Left renal pelvis (tissue), 4 donors: ENCODE measurements around the gene NIPAL3. TPM values are rescaled to one million over a fixed set of nuclear protein-coding genes. Genes with fewer than 3 reads are reported as not detected.

ENCODE experiments used
- DNase-seq, 4 donors: peaks; one replicate each; pipeline ENCODE4 v3.0.0-alpha.2; 2013; ENCODE audit warnings: low read depth in 4 of 4, low spot score in 3 of 4
- polyA plus RNA-seq, 4 donors: library from polyadenylated mRNA; unstranded; fragments of 120-200 nt; gene quantifications; one replicate each; pipeline ENCODE4 v1.2.1, GENCODE V29; 2013; ENCODE audit not compliant: insufficient read length in 4 of 4

Gene NIPAL3
- polyA plus RNA-seq, 4 donors: 17.3 to 23.4 (median 21.5) TPM

GRCh38 chr1:24390924-24391782 lies 24.4 kb upstream of the NIPAL3 start:
- peak in 2 of 4 donors; percentile 49 to 51 for DNase-seq

- no peak for DNase-seq
These were observed 23.6 kb upstream of the NIPAL3 start for GRCh38 chr1:24391882-24392603.

DNA sequence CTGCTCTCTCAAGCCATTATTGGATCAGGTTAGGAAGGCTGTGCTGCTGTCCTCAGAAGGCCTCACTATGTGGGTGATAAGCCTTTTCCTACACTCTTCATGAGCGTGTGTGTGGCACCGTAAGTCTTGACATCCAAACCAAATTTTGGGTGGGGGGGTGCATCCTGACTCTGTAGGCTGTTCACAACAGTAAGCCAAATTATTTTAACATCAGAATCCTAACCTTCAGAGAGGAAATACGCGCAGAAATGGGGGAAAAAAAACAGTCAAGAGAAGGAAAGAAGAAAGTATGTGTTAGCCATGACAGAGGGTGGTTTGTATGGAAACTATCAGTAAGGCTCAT lies 23.0 kb upstream of the NIPAL3 start:
- DNase-seq: no peak

DNA sequence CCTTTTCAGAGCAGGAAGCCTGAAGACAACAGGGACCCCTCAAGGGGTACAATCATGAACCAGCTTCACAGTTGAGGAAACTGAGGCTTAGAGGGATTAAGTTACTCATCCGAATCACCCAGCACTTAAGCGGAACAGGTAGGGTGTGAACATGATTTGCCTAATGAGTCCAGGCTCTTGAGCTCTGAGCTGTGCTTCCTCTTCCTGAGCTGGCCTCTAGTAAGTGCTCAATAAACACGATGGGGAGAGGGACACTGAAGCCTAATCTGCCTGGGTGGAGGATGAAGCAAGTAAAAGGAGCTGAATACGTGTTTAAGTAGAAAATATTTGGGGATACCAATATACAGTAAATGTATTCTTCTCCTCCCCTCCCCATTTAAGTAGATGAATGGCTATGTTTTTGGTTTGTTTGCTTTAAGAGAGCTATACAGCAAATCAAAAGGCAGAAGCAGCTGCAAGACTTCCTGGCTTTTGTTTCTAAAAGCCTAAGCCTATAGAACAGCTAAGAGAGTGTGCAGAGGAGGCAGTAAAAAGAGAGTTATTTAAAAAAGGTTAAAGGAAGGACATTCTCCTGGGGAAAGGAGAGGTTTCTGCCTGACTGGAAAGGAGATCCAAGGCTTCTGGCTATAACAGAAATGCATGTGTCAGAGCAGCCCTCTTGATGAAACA lies 22.5 kb upstream of the NIPAL3 start:
- DNase-seq: no peak

- DNase-seq: no peak
These were observed 21.7 kb upstream of the NIPAL3 start for GRCh38 chr1:24393892-24394291.

DNA sequence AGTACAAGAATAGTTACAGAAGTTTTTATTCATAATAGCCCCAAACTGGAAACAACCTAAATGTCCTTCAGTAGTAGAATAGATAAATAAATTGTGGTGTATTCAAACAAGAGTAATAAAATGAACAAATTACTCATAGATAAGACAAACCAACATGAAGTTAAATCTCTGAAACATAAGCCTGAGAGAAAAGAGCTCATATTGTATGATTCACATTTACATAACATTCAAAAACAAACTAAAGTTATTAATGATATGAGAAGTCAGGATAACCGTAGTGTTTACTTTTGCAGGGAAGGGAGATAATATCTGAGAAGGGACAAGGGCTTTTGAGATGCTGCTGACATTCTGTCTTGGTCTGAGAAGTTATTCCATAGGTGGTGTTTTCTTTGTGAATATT lies 15.5 kb upstream of the NIPAL3 start:
- DNase-seq: no peak

- no peak for DNase-seq
These were observed 11.8 kb upstream of the NIPAL3 start for GRCh38 chr1:24403806-24404205.

DNA sequence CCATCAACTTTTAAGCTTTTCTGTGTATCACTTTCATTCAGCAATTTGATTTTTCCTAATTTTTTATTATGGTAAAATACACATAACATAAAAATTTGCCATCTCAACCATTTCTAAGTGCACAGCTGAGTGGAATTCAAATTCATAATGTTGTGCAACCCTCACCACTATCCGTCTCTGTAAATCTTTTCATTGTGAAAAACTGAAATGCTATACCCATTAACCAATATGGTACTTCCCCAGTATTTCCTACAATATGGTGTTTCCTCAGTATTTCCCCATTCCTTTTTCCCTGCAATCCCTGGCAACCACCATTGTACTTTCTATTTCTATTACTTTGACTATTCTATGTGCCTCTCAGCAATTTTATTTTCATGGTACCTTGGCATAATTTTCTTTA lies 8.8 kb upstream of the NIPAL3 start:
- no peak for DNase-seq

DNA sequence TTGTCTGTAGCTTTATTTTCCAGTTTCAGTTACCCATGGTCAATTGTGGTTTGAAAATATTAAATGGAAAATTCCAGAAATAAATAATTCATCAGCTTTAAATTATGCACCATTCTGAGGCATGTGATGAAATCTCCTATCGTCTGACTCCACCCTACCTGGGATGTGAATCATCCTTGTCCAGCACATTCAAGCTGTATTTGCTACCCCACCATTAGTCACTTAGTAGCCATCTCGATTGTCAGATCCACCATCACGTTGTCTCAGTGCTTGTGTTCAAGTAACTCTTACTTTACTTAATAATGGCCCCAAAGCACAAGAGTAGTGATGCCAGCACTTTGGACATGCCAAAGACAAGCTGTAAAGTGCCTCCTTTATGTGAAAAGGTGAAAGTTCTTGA lies 6.1 kb upstream of the NIPAL3 start:
- no peak for DNase-seq

DNA sequence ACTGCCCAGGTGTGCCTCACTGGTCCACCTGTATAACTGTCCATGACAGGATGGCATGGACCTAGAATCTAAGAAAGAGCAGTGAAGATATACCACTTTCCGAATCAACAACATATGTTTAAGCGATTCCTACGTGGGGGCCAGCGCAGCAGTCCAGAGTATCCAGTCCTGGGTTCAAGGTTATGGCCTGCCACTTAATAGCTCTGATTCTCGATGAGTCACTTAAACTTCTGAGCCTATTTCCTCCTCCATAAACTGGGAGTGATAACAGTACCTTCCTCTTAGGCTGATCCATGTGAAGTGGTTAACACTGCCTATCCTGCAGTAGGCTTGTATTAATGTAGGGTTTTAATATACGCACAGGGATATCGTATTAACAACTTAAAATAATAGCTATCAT lies 4.9 kb upstream of the NIPAL3 start:
- no peak for DNase-seq

- no peak for DNase-seq
These were observed 3.6 kb upstream of the NIPAL3 start for GRCh38 chr1:24411963-24412362.

DNA sequence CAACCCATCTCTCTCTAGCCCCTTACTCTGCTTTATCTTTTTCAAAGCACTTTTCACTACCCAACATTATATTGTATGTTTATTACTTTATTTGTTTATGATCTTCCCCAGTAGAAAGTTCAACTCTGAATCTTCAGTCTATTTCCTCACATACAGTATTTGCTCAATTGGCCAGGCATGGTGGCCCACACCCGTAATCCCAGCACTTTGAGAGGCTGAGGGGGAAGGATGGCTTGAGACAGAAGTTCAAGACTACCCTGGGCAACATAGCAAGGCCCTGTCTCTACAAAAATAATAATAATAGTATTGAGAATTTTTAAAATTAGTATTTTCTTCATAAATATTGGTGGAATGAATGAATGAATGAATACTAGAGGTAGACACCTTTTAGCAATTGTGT lies 3.2 kb upstream of the NIPAL3 start:
- DNase-seq: no peak

GRCh38 chr1:24413350-24414163 lies 2.0 kb upstream of the NIPAL3 start, which contains the start of gene STPG1:
STPG1 (minus strand) TSS chr1:24413782; CDS start chr1:24401388, 12,394 bp downstream.
- peak; percentile 79 to 89 (median 84) for DNase-seq

- no peak for DNase-seq
These were observed 748 bp upstream of the NIPAL3 start for GRCh38 chr1:24414775-24415333.

- no peak for DNase-seq
These were observed 486 bp downstream of the NIPAL3 start for GRCh38 chr1:24415910-24416665.

DNA sequence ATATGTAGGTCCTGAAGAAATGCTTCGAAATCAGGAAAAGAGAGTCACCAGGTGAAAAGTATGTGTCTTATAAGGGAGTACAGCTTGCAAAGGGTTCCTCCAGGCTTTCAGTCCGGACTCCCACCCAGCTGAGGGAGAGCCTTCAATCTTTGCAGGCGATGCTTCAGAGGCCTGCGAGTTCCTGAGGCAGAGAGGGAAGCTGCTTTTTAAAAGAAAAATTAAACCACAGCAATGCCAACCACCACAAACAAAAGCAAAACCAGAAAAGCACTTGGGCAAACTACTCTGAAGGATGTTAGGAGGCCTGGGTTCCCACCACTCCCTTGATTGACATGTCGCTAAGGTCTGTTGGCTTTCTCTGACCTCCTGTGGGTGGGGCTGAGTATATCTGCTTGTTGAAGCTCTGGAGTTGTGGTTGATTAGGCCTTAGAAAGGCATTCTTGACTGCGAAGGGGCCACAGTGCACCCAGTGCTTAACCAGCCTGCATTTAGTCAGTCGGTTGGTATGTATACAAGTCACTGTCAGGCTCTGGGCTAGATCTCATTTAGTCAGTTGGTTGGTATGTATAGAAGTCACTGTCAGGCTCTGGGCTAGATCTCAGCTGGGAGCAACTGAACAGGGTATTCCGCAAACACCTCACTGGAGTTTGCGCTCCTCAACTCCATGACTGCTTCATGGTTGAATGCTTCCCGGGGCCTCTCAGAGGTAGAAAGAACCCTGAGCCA lies 1.2 kb downstream of the NIPAL3 start:
- DNase-seq: no peak

GRCh38 chr1:24417681-24418080 lies 2.1 kb downstream of the NIPAL3 start:
- DNase-seq: no peak

GRCh38 chr1:24418898-24419628 lies 3.5 kb downstream of the NIPAL3 start:
- DNase-seq: no peak
